PFSK-1 (cell line): Measurements from ENCODE around the gene SLC6A19.

ENCODE experiments used
- FOXP2 ChIP-seq: optimal IDR thresholded peaks from 2 replicates; pipeline ENCODE3; 2011; ENCODE audit warnings: borderline replicate concordance, control low read depth, inconsistent platforms; ENCODE audit not compliant: insufficient read depth; ENCODE audit errors: extremely low read length, extremely low read depth
- POLR2AphosphoS5 ChIP-seq: IDR thresholded peaks from 2 replicates; pipeline ENCODE4 v1.6.1; 2012; ENCODE audit warnings: low read depth, mild to moderate bottlenecking, control low read depth, low read length, moderate library complexity
- REST ChIP-seq, 2 experiments: IDR thresholded peaks; 2 replicates each; pipeline versions ENCODE4 v1.6.1 to v1.8.0; 2011 to 2012; ENCODE audit warnings: low read depth in 2 of 2, low read length in 2 of 2, control low read depth in 1 of 2, inconsistent platforms in 1 of 2, mild to moderate bottlenecking in 1 of 2, moderate library complexity in 1 of 2; ENCODE audit not compliant: insufficient read depth in 1 of 2
- SIN3A ChIP-seq: IDR thresholded peaks from 2 replicates; pipeline ENCODE4 v1.6.1; 2012; ENCODE audit warnings: mild to moderate bottlenecking, low read length, moderate library complexity, borderline replicate concordance; ENCODE audit not compliant: insufficient read depth
- TAF1 ChIP-seq: IDR thresholded peaks from 2 replicates; pipeline ENCODE4 v1.6.1; 2012; ENCODE audit warnings: low read length, control low read depth, borderline replicate concordance; ENCODE audit not compliant: insufficient read depth

The SLC6A19 gene

GRCh38 chr5:1185629-1186350 is 15.6 kb upstream of the SLC6A19 start:
- TF ChIP-seq SIN3A = no peak

- TF ChIP-seq POLR2AphosphoS5 (no peak), TAF1 (no peak), REST (IDR thresholded peaks at IDR 0.05; ENCODE audit: insufficient read depth in 1 of 2, low read depth in 2 of 2, low read length in 2 of 2) (no peak), FOXP2 (no peak), SIN3A (no peak)
Observed at GRCh38 chr5:1186351-1187233, 14.8 kb upstream of the SLC6A19 start.

- TF ChIP-seq FOXP2 = no peak
- TF ChIP-seq REST (IDR thresholded peaks at IDR 0.05; ENCODE audit: insufficient read depth in 1 of 2, low read depth in 2 of 2, low read length in 2 of 2) = no peak
- TF ChIP-seq TAF1 = no peak
- TF ChIP-seq SIN3A = no peak
- TF ChIP-seq POLR2AphosphoS5 = no peak
Observed at GRCh38 chr5:1187234-1187949, 14.0 kb upstream of the SLC6A19 start.

GRCh38 chr5:1187950-1188334 is 13.5 kb upstream of the SLC6A19 start:
- no peak for TF ChIP-seq SIN3A
- TF ChIP-seq FOXP2 = no peak
- TF ChIP-seq POLR2AphosphoS5 = no peak
- TF ChIP-seq TAF1 = no peak
- no peak for TF ChIP-seq REST (IDR thresholded peaks at IDR 0.05; ENCODE audit: insufficient read depth in 1 of 2, low read depth in 2 of 2, low read length in 2 of 2)

- TF ChIP-seq REST (IDR thresholded peaks at IDR 0.05; ENCODE audit: insufficient read depth in 1 of 2, low read depth in 2 of 2, low read length in 2 of 2) = no peak
- no peak for TF ChIP-seq POLR2AphosphoS5
- no peak for TF ChIP-seq TAF1
- TF ChIP-seq SIN3A = no peak
- no peak for TF ChIP-seq FOXP2
Observed at GRCh38 chr5:1188464-1188863, 12.9 kb upstream of the SLC6A19 start.
